ENCODE results near the gene PLXNA2. TPM values are rescaled to one million over a fixed set of nuclear protein-coding genes. Genes with fewer than 3 reads are reported as not detected.

The PLXNA2 gene
- total RNA-seq, 2 experiments from 2014 or later, result 0.15 to 0.26 TPM

GRCh38 chr1:208208132-208208487 is 36.1 kb downstream of the PLXNA2 start:
- DNase-seq, result no peak
- Mint-ChIP-seq H3K4me1 (no peaks in the 10 kb centered on the region), H3K36me3 (no peaks in the 10 kb centered on the region), H3K27ac (no peak overlapping the region), H3K27me3 (peaks cover 2% of the 10 kb centered on the region), H3K9me3 (ENCODE audit: low read depth) (no peaks in the 10 kb centered on the region), H3K4me3 (no peak overlapping the region)
- CTCF ChIA-PET, result no interaction called here
- ATAC-seq, result no peak

- Mint-ChIP-seq H3K36me3 (no peaks in the 10 kb centered on the region), H3K9me3 (ENCODE audit: low read depth) (no peaks in the 10 kb centered on the region), H3K4me1 (no peaks in the 10 kb centered on the region), H3K4me3 (no peak overlapping the region), H3K27me3 (peaks cover 2% of the 10 kb centered on the region), H3K27ac (no peak overlapping the region)
- DNase-seq, result no peak
- ATAC-seq, result no peak
- CTCF ChIA-PET, result no interaction called here
Observed at GRCh38 chr1:208207388-208208131, 36.6 kb downstream of the PLXNA2 start.

DNA sequence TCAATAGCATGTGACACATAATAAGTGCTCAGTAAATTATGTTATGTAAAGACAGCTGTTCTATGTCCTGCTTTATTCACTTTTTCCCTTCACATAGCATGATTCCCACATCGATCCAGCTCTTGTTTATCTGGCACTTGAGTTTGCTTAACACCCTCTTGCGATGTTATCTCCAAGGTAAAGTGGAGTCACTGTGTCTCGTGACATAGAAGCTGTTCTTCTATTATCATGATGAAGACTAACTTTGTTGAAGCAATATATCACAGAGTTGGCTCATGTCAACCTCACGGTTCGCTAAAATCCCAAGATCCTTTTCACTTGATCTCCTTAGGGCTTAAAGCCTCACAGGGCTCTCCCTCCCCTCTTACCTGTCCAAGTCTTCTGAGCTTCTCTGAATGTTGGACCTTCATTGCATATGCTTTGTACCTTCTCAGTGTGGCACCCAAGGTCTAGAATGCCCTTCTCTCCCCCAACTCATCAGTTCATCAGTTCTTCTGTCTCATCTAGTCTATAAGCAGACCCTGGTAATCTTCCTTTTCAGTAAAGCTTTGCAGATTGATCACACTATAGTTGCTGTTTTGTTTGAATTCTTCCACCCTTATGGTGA is 38.0 kb downstream of the PLXNA2 start:
- CTCF ChIA-PET, result interaction anchor here (0.8 kb wide), 1 partner anchor 184 kb away, joined by 3 read pairs; no protein-coding TSS in a partner anchor
- Mint-ChIP-seq H3K27ac (no peak overlapping the region), H3K4me1 (no peaks in the 10 kb centered on the region), H3K27me3 (peaks cover 2% of the 10 kb centered on the region), H3K36me3 (no peaks in the 10 kb centered on the region), H3K9me3 (ENCODE audit: low read depth) (no peaks in the 10 kb centered on the region), H3K4me3 (no peak overlapping the region)
- DNase-seq (no peak), ATAC-seq (no peak)

GRCh38 chr1:208205216-208206013 is 38.8 kb downstream of the PLXNA2 start:
- no peaks in the 10 kb centered on the region for H3K4me1 Mint-ChIP-seq
- peaks cover 2% of the 10 kb centered on the region for H3K27me3 Mint-ChIP-seq
- ATAC-seq, result no peak
- DNase-seq, result no peak
- no peak overlapping the region for H3K4me3 Mint-ChIP-seq
- no peaks in the 10 kb centered on the region for H3K9me3 Mint-ChIP-seq (ENCODE audit: low read depth)
- CTCF ChIA-PET, result interaction anchor here (0.8 kb wide), 1 partner anchor 184 kb away, joined by 3 read pairs; no protein-coding TSS in a partner anchor
- no peak overlapping the region for H3K27ac Mint-ChIP-seq
- no peaks in the 10 kb centered on the region for H3K36me3 Mint-ChIP-seq

GRCh38 chr1:208204779-208205178 is 39.4 kb downstream of the PLXNA2 start:
- H3K9me3 Mint-ChIP-seq (ENCODE audit: low read depth), result no peaks in the 10 kb centered on the region
- H3K36me3 Mint-ChIP-seq, result no peaks in the 10 kb centered on the region
- CTCF ChIA-PET, result no interaction called here
- H3K4me1 Mint-ChIP-seq, result no peaks in the 10 kb centered on the region
- H3K4me3 Mint-ChIP-seq, result no peak overlapping the region
- DNase-seq (no peak), ATAC-seq (no peak)
- H3K27me3 Mint-ChIP-seq, result peaks cover 2% of the 10 kb centered on the region
- H3K27ac Mint-ChIP-seq, result no peak overlapping the region

GRCh38 chr1:208203848-208204609 is 40.2 kb downstream of the PLXNA2 start:
- CTCF ChIA-PET, result no interaction called here

GRCh38 chr1:208203127-208203847 is 40.9 kb downstream of the PLXNA2 start:
- CTCF ChIA-PET, result no interaction called here
- no peaks in the 10 kb centered on the region for H3K4me1 Mint-ChIP-seq

More at GRCh38 chr1:208203848-208204609, 40.2 kb downstream of the PLXNA2 start:
- Mint-ChIP-seq H3K36me3 (no peaks in the 10 kb centered on the region), H3K27ac (no peak overlapping the region), H3K9me3 (ENCODE audit: low read depth) (no peaks in the 10 kb centered on the region), H3K27me3 (peaks cover 2% of the 10 kb centered on the region), H3K4me3 (no peak overlapping the region), H3K4me1 (no peaks in the 10 kb centered on the region)
- DNase-seq, result no peak
- ATAC-seq, result no peak

GRCh38 chr1:208202333-208202995 is 41.7 kb downstream of the PLXNA2 start:
- H3K27me3 Mint-ChIP-seq, result no peaks in the 10 kb centered on the region
- no peaks in the 10 kb centered on the region for H3K9me3 Mint-ChIP-seq (ENCODE audit: low read depth)
- no peaks in the 10 kb centered on the region for H3K4me1 Mint-ChIP-seq
- H3K4me3 Mint-ChIP-seq, result no peak overlapping the region
- ATAC-seq, result no peak
- DNase-seq, result no peak
- H3K27ac Mint-ChIP-seq, result no peak overlapping the region
- CTCF ChIA-PET, result no interaction called here
- no peaks in the 10 kb centered on the region for H3K36me3 Mint-ChIP-seq

More at GRCh38 chr1:208203127-208203847, 40.9 kb downstream of the PLXNA2 start:
- ATAC-seq, result no peak
- H3K4me3 Mint-ChIP-seq, result no peak overlapping the region
- no peaks in the 10 kb centered on the region for H3K27me3 Mint-ChIP-seq
- no peak overlapping the region for H3K27ac Mint-ChIP-seq
- H3K36me3 Mint-ChIP-seq, result no peaks in the 10 kb centered on the region
- DNase-seq, result no peak
- no peaks in the 10 kb centered on the region for H3K9me3 Mint-ChIP-seq (ENCODE audit: low read depth)

- CTCF ChIA-PET, result no interaction called here
- DNase-seq (no peak), ATAC-seq (no peak)
- Mint-ChIP-seq H3K27me3 (no peaks in the 10 kb centered on the region), H3K4me1 (no peaks in the 10 kb centered on the region), H3K4me3 (no peak overlapping the region), H3K36me3 (no peaks in the 10 kb centered on the region), H3K27ac (no peak overlapping the region), H3K9me3 (ENCODE audit: low read depth) (no peaks in the 10 kb centered on the region)
Observed at GRCh38 chr1:208201229-208201628, 43.0 kb downstream of the PLXNA2 start.

DNA sequence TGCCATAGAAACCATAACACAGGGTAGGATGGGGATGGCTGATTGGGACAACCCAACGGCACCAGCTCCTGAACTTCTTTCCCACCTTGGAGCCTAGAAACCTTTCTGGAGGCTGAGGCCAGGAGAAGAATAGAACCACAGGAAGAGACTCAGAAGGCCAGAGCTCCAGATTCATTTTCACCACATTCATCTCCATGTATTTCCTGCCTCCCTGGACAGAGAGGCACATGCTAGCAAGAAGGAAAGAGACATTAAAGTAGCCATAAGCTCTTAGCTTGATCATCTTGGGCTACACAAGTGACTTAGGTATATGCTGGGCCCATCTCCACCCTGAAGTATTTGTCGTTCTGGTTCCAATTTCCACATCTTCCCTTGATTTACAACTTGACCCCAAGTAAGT is 44.1 kb downstream of the PLXNA2 start:
- no peaks in the 10 kb centered on the region for H3K9me3 Mint-ChIP-seq (ENCODE audit: low read depth)
- no peaks in the 10 kb centered on the region for H3K36me3 Mint-ChIP-seq
- H3K4me1 Mint-ChIP-seq, result no peaks in the 10 kb centered on the region
- no peak overlapping the region for H3K27ac Mint-ChIP-seq
- ATAC-seq, result no peak
- DNase-seq, result no peak
- no peaks in the 10 kb centered on the region for H3K27me3 Mint-ChIP-seq
- CTCF ChIA-PET, result interaction anchor here (1.0 kb wide), 1 partner anchor 69 kb away, joined by 3 read pairs; no protein-coding TSS in a partner anchor
- no peak overlapping the region for H3K4me3 Mint-ChIP-seq

DNA sequence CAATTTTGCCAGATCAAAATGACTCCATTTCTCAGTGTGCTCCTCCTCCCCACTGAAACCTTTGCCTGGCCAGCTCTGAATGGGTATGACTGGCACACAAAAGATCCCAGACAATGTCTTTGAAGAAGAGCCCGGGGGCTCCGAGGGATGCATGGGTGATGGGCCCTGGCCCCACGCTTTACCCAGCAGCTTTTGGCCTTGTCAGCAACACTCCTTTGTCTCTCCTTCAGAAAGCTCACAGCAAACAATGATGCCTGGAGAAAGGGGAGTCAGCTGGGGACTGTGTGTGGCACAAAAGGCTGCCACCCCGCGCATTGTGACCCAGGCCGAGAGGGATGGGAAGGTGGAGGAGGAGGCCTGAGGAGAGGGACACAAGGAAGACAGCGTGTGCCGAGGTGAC is 45.9 kb downstream of the PLXNA2 start:
- Mint-ChIP-seq H3K27ac (no peak overlapping the region), H3K9me3 (ENCODE audit: low read depth) (no peaks in the 10 kb centered on the region), H3K4me1 (no peaks in the 10 kb centered on the region), H3K4me3 (no peak overlapping the region), H3K27me3 (peaks cover 3% of the 10 kb centered on the region), H3K36me3 (no peaks in the 10 kb centered on the region)
- ATAC-seq, result no peak
- no peak for DNase-seq
- CTCF ChIA-PET, result interaction anchor here (0.8 kb wide), 1 partner anchor 44 kb away, joined by 3 read pairs; no protein-coding TSS in a partner anchor

DNA sequence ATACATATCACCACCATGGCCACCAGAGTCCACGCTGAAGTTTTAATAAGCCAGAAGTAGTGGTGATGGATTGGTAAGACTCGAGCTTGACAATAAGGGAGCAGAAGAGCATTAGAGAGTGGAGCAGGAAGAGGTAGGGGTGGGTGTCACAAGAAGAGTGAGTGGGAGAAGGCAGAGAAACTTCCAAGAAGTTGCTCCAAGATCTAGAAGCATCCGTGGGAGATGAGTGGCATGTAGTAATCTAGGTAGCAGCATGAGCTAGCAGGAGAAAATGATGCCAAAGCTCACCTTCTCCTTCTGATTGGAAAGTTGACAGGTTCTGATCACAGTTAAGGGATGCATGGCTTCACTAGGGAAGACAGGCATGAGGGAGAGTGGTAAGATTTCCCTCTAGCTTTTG is 49.2 kb downstream of the PLXNA2 start:
- H3K36me3 Mint-ChIP-seq, result no peaks in the 10 kb centered on the region
- CTCF ChIA-PET, result no interaction called here

More for the DNA sequence above, 49.2 kb downstream of the PLXNA2 start:
- Mint-ChIP-seq H3K27me3 (peaks cover 10% of the 10 kb centered on the region), H3K27ac (no peak overlapping the region), H3K9me3 (ENCODE audit: low read depth) (no peaks in the 10 kb centered on the region), H3K4me1 (no peaks in the 10 kb centered on the region), H3K4me3 (no peak overlapping the region)
- DNase-seq (no peak), ATAC-seq (no peak)
